IgD-negative memory B cell (primary cell): ENCODE data around the gene ALKBH3. TPM values are rescaled to one million over a fixed set of nuclear protein-coding genes. Genes with fewer than 3 reads are reported as not detected.

Experiments
- polyA plus RNA-seq: library from polyadenylated mRNA; unstranded; fragments of 300-500 nt; fragmentation: Illumina TruSeq; gene quantifications from one replicate; pipeline ENCODE4 v1.2.3, GENCODE V29; 2021

Gene ALKBH3
- polyA plus RNA-seq, 1 donor from 2014 or later: 25.2 TPM

Other genes with a start within 250 kb of the ALKBH3 start
- 30.9 TPM for gene HSD17B12, start 200.1 kb upstream of the ALKBH3 start, polyA plus RNA-seq
- not detected for gene C11orf96, start 61.8 kb downstream of the ALKBH3 start, polyA plus RNA-seq
- gene ACCSL, start 167.2 kb downstream of the ALKBH3 start, polyA plus RNA-seq: 0.19 TPM
- 2.1 TPM for gene ACCS, start 185.4 kb downstream of the ALKBH3 start, polyA plus RNA-seq
- 21.9 TPM for gene EXT2, start 214.8 kb downstream of the ALKBH3 start, polyA plus RNA-seq